Endothelial cell of hepatic sinusoid (primary cell): ENCODE results near the gene ZDHHC22.

Source experiments
- in situ Hi-C: cut with HindIII; loops from 2 replicates; pipeline ENCODE4 v1.10.0; 2017; ENCODE audit warnings: low sequenced_read_pairs

Gene ZDHHC22

DNA sequence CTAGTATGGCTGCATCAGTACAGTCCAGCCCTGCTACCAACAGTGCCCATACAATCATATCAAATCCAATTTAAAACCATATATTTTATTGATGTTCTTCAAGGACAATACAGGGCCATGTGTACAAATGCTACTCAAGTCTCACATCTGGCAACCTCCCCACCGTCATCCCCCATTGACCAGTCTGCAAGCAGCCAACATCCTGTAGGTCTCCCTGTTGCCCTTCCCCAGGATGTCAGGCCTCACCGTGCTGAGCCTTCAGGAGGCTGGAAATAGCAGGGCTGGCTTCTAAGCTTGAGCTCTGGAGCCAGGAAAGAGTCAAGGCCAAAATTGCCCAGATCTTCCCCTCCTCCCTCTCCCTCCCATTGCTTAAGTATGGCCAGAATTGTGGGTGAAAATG lies 10.4 kb downstream of the ZDHHC22 start:
- in situ Hi-C loops, result no loop called here

DNA sequence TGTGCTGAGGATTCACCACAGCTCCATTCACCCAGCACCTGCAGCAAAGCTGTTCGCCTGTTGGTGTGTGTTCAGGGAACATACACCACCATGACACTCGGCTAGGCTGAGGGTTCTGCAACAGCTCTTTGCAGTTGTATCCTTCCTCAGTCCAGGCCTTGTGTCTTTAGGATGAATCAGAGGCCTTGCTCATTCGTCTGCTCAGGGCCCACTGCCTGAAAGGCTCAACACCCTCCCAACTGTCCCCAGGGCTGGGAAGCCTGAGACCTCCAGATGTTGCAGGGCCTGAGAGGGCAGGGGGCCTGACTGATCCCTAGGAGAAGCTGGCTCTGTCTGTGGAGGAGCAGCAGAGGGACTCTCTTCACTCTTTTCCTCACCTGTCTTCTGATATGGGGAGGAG lies 11.2 kb downstream of the ZDHHC22 start:
- in situ Hi-C loops, result no loop called here

DNA sequence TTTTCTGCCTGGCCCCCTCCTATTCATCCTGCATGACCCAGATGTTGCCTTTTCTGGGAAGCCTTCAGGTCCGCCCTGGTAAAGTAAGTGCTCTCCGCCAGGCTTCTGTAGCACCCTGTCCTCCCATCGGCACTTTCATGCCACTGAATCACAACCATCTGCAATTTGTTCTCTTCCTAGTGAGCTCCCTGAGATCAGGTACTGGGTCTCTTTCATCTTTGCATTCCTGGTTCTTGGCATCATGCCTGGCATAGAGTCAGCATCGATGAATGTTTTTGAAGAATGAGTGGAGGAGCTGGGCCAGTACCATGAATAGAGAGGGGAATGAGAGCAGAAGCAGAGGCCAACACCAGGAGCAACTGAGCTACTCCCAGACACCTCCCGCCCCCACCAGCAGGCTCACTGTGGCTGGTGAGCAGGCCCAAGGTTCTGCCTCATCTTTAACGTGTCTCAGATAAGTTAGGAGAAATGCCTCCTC lies 13.1 kb downstream of the ZDHHC22 start:
- in situ Hi-C loops, result loop anchor here (5.0 kb wide), 1 partner anchor 51 kb away; no protein-coding TSS in a partner anchor

DNA sequence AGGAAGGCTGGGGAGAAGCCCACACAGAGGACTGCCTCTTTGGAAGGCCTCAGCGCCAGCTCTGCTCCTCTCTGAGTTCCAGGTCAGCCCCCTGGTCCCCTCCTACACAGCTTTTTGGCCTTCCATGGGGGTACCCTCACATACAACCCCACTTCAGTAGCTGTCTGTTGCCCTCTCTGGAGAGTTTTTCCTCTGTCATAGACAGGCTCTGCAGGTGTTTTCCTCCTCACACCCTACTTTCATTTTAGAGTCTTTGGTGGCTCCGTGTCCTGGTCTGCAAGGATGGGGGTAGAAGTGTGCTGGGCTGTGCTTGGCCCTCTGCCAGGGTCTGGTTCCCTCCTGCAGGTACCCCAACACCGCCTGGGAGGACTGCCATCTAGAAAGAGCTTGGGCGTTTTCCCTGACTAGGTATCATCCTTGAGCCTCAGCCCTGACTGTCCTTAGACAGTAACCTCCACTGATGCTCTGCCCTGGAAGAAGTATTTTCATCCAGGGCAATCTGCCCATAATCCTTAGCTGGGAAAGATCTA lies 15.1 kb downstream of the ZDHHC22 start:
- in situ Hi-C loops, result loop anchor here (5.0 kb wide), 1 partner anchor 49 kb away; no protein-coding TSS in a partner anchor

DNA sequence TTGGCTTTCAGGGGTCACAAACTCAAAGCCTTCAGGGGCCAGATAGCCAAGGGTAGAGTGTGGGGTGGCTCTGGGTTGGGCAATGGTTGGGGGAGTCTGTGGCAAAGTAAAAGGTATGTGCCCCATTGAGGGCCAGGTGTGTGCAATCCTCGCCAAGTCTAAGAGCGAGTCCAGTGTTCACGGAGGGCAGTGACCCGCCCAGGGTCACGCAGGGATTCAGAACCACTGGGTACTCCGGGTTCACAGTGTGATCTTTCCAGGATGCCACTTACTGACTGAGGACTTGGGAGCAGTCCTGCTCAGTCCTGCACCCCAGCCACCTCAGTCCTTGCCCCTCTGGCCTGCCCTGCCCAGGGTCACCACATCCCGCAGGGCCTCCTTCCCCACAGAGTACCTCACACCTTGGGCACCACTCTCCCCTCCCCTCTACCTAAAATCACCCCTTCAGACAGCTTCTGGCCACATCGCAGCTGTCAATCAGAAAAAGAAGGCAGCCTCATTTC lies 15.7 kb downstream of the ZDHHC22 start:
- in situ Hi-C loops, result loop anchor here (5.0 kb wide), 1 partner anchor 49 kb away; no protein-coding TSS in a partner anchor

DNA sequence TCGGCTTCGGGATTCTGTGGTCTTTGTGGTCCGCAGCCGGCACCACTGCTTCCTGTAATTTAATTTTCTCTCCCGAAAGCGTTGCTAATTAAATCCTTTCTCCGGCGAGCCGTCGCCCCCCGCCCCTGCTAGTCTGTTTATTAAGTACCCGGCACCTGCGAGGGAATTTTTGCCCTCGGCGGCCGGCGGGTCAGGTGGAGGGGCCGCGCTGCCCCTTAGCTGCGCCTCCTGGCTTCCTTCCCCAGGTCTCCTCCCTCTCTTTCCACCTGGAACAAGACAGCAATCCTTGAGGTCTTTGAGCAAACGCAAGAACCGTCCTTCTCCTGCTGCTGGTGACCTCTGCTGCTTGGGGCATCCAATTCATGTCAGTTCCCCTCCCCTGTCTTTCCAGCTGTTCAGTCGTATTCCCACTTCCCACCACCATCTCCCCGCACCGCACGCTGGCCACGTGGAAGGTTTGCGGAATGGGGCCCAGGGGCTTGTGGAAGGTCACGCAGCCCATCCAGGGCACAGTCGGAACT lies 16.2 kb downstream of the ZDHHC22 start:
- in situ Hi-C loops, result loop anchor here (5.0 kb wide), 1 partner anchor 48 kb away; no protein-coding TSS in a partner anchor

DNA sequence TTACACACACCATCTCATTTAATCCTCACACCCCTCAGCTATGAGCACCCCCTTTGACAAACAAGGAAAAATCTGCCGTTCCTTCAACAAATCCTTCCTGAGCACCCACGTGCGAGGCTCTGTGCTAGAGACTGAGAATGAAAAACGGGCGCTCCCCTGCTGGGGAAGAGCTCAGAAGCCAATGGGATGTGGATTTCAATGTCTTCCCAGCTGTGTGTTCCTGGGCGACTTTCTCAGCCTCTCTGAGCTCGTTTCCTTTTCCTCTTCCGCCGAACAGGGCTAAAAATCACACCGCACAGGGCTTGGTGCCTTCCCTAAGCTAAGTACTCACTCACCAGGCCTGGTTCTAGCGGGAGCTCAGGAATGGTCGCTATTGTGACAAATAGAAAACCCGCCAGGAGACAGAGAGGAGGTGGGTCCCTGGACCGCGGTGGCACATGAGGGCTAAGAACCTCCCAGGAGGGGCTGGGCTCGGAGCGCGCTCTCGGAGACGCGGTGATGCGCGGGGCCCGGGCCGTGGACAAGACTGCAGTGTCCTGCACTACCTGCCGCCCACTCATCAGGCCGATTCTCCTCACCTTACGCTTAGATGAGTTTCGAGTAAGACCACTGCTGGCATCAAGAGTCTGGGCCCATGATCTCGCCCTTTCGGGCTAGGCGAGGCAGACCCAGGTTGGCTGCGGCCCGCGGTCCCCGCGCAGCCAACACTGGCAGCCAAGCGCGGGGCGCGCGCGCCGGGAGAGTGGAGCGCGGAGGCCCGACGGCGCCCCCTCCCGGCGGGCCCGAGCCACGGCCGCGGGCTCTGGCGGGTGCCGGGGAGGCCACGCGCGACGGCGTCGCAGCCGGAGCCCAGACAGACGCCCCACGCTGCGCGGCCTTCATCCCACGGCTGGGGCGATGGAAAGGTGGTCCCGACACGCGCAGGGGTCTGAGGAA lies 17.0 kb downstream of the ZDHHC22 start:
- in situ Hi-C loops, result loop anchor here (5.0 kb wide), 1 partner anchor 47 kb away; no protein-coding TSS in a partner anchor

DNA sequence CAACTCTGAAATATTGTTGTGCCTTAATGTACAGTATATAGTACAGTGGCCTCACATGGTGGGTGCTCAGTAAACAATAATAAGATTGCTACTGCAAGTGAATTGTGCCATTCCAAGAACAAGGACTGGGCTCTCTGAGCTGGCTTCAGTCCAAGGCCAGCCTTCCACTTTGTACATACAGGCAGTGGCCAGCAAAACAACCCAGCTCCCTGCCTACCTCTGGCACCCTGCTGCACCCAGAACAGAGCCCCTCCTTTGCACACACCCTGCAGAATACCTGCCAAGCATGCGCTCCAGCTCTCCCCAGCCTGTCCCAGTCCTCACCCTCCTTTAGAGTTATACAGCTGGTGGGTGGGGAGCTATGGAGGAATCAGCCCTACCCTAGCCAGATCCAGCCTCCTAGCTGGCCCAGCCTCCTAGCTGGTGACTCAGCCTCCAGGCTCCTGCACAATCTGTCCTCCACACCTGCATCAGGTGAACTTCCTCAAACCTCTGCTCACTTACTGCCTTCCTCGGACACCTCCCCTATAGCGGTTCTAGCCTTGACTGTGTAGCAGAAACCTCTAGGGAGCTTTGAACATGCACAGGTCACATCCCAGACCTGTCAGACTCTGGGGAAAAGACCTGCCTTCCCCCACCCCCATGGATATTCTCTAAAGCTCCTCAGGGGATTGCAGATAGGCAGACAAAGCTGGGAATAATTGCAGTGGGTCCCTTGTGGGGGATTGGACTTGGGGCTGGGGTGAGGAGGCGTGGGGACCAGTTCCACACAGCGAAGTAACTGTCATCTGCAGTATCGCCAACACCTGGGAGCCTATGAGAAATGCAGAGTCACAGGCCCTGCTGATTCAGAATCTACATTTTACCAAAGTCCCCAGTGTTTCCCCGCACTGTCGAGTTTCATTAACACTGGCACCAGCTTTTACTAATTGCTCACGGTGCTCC lies 17.9 kb downstream of the ZDHHC22 start:
- in situ Hi-C loops, result no loop called here

DNA sequence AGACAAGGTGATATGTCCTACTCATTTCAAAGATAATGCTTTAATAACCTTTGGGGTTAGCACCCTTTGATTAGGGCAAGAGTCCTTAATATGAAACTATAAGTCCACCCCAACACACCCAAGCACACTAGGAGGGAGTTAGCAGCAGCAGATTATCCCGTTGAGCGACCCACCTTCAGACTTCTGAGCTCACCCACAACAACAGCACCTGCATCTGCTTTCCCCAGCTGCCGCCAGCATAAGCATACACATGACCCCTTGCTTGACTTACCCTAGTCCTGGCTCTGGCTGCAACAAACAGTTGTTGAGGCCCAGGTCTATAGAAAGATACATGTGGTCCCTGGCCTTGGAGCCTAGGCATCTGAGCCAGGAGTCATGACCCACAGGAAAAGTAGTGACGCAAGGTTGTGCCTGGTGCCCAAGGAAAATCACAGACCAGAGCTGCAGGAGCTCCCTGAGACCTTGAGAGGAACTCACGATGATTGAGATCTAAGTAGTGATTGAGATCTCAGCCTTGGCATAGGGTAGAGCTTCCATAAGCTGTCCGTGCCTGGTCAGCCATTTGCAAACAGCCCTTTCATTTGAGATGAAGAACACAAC lies 19.0 kb downstream of the ZDHHC22 start:
- in situ Hi-C loops, result no loop called here

DNA sequence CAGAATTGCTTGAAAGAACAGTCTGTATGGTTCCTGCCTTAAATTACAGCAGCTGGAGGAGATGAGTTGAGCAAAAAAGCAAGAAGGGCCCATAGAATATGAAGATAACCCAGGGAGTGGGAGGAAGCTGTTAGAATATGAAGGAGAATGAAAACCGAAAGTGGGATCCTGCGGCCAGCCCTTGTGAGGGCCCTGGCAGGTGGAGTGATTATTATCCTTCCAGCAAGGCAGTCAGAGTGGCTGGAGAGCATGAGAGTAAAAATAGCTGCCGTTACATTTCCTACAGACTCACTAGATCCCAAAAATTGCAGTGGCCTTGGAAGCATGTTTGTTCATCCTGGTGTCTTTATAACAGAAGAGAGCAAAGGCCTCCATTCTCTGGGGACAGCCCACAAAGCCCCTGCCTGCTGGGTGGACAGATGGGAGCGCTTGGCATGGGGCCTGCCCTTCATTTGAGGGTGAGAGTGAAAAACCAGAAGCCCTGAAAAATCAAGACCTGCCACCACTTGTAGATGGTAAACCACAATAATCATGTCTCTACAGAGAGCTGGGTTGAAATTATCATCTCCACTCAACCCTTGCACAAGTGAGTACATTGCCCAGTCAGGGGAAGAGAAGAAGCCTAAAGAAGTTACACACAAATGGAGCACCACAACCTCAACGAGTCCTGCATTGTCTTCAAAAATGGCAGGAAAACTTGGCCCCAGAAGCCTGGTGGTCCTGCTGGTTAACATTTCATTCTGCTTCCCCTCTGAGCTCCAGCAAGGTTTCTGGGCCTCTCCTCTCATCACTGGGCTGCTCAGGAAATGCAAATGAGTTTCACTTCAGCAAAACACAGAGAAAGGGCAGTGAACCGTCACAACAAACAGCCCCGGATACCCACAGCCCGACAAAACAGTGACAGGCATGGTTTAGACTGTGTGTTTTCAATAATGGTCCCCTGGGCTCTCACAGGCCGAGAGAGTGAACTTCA lies 20.5 kb downstream of the ZDHHC22 start:
- in situ Hi-C loops, result no loop called here

DNA sequence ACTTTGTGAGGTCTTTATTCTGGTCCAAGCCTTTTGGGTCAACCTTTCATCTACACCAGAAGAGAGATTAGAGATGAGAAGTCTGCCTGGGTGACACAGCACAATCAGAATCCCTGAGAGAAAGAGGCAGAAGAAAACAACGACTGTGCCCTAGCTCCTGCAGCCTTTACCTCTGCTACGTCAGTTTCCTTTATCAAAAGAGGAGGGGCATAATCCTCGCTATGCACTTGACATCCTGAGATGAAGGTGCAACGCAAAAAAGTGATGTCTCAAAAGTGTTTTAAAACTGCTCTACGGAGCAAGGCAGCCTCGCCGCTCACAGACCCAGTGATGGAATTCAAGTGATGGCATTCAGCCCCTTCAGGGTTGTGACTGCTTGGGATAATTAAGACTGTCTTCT lies 21.7 kb downstream of the ZDHHC22 start:
- in situ Hi-C loops, result no loop called here

DNA sequence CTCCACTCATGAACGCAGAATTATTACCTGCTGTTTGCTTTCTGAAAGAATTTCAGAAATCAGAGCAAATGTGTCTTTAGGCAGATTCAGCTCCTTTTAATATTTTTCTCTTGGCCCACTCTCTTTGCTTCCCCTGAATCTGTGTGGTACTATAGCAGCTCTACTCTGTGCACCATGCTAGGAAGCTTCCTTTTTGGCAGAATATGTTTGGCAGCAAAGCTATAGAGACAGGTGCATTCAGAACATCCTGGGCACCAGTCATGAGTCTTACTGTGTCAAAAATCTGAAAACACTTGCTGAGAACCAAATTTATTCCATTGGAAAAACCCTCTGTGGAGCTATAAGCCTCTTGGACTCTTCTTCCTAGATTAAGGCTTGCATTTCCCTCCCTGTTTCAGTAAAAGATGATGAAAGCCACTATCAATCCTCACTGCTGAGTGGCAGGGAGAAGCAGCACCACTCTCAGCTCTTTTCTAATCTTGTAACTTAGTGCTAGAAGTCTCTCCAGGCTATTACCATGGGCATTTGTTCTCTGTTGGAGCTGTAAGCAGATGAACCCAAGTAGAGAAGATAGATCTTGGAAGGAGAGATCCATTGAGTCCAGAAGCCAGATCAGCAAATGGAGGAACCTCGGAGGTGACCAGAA lies 25.3 kb downstream of the ZDHHC22 start:
- in situ Hi-C loops, result no loop called here

DNA sequence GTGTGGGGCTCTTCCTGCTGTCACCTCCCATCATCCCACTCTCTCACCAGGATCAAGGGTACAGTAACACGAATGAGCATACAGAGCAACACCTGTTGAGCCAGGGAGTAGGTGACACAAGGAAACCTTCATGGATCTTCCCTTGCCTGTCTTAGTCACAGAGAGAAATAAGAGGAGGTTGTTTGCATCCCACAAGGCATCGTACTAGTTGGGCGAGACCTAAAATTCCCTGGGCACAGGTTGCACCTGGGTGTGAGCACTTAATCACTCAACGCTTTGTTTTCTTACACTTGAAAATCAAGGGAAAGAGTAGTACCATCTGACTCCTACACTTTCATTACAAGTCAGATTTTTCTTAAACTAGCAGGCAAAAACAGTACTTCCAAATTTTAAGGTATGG lies 27.0 kb downstream of the ZDHHC22 start:
- in situ Hi-C loops, result loop anchor here (5.0 kb wide), 1 partner anchor 63 kb away; no protein-coding TSS in a partner anchor

DNA sequence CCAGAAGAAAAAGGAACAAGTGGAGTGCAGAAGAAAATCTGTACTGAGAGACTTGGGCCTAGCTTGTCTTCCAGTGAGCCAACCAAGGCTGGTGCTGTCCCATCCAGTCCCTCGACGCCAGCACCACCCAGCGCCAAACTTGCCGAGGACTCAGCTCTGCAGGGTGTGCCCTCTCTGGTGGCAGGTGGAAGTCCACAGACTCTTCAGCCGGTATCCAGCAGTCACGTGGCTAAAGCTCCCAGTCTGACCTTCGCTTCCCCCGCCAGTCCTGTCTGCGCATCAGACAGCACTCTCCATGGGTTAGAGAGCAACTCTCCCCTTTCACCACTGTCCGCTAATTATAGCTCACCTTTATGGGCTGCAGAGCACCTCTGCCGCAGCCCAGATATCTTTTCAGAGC lies 27.9 kb downstream of the ZDHHC22 start:
- in situ Hi-C loops, result loop anchor here (5.0 kb wide), 1 partner anchor 64 kb away; no protein-coding TSS in a partner anchor

DNA sequence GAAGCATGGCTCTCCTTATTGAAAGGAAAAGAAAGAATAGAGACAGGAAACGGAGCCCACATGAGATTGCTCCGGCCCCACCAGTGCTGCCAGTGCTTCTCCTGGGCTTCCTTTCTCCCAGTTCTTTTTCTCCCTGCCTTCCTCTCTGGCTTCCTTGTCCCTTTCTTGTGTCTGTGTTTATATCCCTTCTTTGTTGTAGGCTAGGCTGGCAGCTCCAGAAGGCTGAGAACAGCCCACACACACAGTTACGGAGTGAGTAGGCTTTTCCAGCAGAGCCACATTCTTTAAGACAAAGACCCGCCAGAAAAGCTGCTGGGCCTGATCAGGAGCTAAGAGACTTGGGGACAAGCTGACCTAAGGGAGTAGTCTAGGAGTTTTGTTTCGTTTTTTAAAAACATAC lies 30.6 kb downstream of the ZDHHC22 start:
- in situ Hi-C loops, result loop anchor here (5.0 kb wide), 1 partner anchor 66 kb away; no protein-coding TSS in a partner anchor

DNA sequence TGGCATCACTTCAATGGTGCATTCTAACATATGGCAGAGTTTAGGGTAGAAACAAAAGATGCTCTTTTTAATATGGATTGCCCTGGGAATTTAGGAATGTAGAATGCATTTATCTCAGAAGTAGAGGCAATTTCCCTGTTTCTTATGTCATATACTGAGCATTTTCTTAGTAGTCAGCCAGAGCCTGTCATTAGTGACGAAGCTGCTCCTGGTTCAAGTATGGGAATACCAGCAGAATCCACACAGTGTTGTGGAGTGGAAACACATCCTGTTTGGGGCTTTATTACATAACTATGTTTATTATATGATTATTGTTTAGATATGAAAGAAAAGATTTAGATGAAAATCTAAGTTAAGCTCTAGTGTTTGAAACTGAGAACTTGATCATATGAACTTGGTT lies 31.3 kb downstream of the ZDHHC22 start:
- in situ Hi-C loops, result loop anchor here (5.0 kb wide), 1 partner anchor 67 kb away; no protein-coding TSS in a partner anchor

DNA sequence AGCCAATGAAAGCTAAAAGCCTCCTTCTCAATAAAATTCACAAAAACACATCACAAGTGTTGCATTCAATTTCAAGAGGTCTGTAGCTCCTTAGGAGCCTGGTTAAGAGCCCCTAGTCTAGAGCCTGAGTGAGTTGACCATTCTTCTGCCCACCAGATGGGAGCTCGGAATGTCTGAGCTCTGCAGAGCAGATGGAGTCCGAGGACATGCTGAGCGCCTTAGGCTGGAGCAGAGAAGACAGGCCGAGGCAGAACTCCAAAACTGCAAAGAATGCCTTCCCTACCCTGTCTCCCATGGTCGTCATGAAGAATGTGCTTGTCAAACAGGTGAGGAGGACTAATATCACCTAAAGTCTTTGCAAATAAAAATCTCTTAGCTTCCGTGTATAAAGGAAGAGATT lies 31.9 kb downstream of the ZDHHC22 start:
- in situ Hi-C loops, result loop anchor here (5.0 kb wide), 1 partner anchor 68 kb away; no protein-coding TSS in a partner anchor

DNA sequence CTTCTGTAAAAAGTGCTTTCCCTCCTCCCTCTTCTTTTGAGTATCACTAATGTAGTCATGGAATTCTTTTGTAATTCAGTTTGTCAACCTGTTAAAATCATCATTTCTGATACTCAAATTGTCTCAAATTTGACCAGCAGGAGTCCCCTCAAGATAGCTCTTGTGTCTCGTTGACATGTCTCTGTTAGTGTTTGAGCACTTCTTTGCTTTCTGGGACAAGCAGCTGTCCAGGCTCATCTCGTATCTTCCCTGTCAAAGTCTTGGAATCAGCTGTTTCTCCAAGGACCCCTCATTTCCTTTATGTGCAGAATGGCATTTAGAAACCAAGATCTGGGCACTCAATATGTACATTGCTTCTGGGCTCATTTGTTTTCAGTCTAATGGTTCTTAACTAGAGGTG lies 32.8 kb downstream of the ZDHHC22 start:
- in situ Hi-C loops, result no loop called here
